ENCODE results near the gene AQP12B. TPM values are rescaled to one million over a fixed set of nuclear protein-coding genes. Genes with fewer than 3 reads are reported as not detected.

The AQP12B gene
- total RNA-seq, 2 donors from 2014 or later, result not detected

- H3K9me3 Mint-ChIP-seq, result no peaks in the 10 kb centered on the region
- no peak for DNase-seq (ENCODE audit: low spot score)
- H3K27ac Mint-ChIP-seq, result no peak overlapping the region
- no peak overlapping the region for H3K4me3 Mint-ChIP-seq
- peaks cover 5 to 7% of the 10 kb centered on the region in 2 donors for H3K4me1 Mint-ChIP-seq (ENCODE audit: low read depth in 2 of 2)
- H3K27me3 Mint-ChIP-seq, result no peaks in the 10 kb centered on the region
- no peaks in the 10 kb centered on the region for H3K36me3 Mint-ChIP-seq
- no peak for ATAC-seq
Observed at GRCh38 chr2:240642061-240642805, 40.5 kb downstream of the AQP12B start.

- H3K4me3 Mint-ChIP-seq, result no peak overlapping the region
- peaks cover 0 to 4% of the 10 kb centered on the region in 2 donors for H3K4me1 Mint-ChIP-seq (ENCODE audit: low read depth in 2 of 2)
- DNase-seq (ENCODE audit: low spot score) (no peak), ATAC-seq (no peak)
- no peaks in the 10 kb centered on the region for H3K9me3 Mint-ChIP-seq
- H3K36me3 Mint-ChIP-seq, result no peaks in the 10 kb centered on the region
- H3K27me3 Mint-ChIP-seq, result no peaks in the 10 kb centered on the region
- H3K27ac Mint-ChIP-seq, result no peak overlapping the region
Observed at GRCh38 chr2:240640939-240641338, 41.7 kb downstream of the AQP12B start.

GRCh38 chr2:240639566-240639965 is 43.1 kb downstream of the AQP12B start:
- H3K27ac Mint-ChIP-seq, result no peak overlapping the region
- no peak overlapping the region for H3K4me3 Mint-ChIP-seq
- no peak for ATAC-seq
- DNase-seq (ENCODE audit: low spot score), result no peak
- no peaks in the 10 kb centered on the region for H3K9me3 Mint-ChIP-seq
- no peaks in the 10 kb centered on the region for H3K36me3 Mint-ChIP-seq
- no peaks in the 10 kb centered on the region for H3K4me1 Mint-ChIP-seq (ENCODE audit: low read depth in 2 of 2)
- no peaks in the 10 kb centered on the region for H3K27me3 Mint-ChIP-seq

- Mint-ChIP-seq H3K27ac (no peak overlapping the region), H3K27me3 (no peaks in the 10 kb centered on the region), H3K36me3 (peaks cover 6% of the 10 kb centered on the region), H3K4me3 (no peak overlapping the region), H3K9me3 (no peaks in the 10 kb centered on the region), H3K4me1 (ENCODE audit: low read depth in 2 of 2) (no peaks in the 10 kb centered on the region)
- DNase-seq (ENCODE audit: low spot score) (no peak), ATAC-seq (no peak)
Observed at GRCh38 chr2:240638512-240639160, 44.0 kb downstream of the AQP12B start.

- no peak for DNase-seq (ENCODE audit: low spot score)
- no peaks in the 10 kb centered on the region for H3K27me3 Mint-ChIP-seq
- peak in 1 of 2 donors; percentile 7 for ATAC-seq
- H3K27ac Mint-ChIP-seq, result no peak overlapping the region
- no peaks in the 10 kb centered on the region for H3K4me1 Mint-ChIP-seq (ENCODE audit: low read depth in 2 of 2)
- peaks cover 13% of the 10 kb centered on the region for H3K36me3 Mint-ChIP-seq
- H3K4me3 Mint-ChIP-seq, result no peak overlapping the region
- H3K9me3 Mint-ChIP-seq, result peaks cover 5% of the 10 kb centered on the region
Observed at GRCh38 chr2:240637901-240638345, 44.8 kb downstream of the AQP12B start.

GRCh38 chr2:240637116-240637900 is 45.4 kb downstream of the AQP12B start:
- Mint-ChIP-seq H3K4me1 (ENCODE audit: low read depth in 2 of 2) (no peaks in the 10 kb centered on the region), H3K27ac (no peak overlapping the region), H3K27me3 (no peaks in the 10 kb centered on the region), H3K9me3 (peaks cover 5% of the 10 kb centered on the region), H3K36me3 (peaks cover 14% of the 10 kb centered on the region), H3K4me3 (no peak overlapping the region)
- ATAC-seq (peak in 1 of 2 donors; percentile 29), DNase-seq (ENCODE audit: low spot score) (no peak)

- no peaks in the 10 kb centered on the region for H3K27me3 Mint-ChIP-seq
- no peaks in the 10 kb centered on the region for H3K4me1 Mint-ChIP-seq (ENCODE audit: low read depth in 2 of 2)
- ATAC-seq, result no peak
- H3K4me3 Mint-ChIP-seq, result no peak overlapping the region
- DNase-seq (ENCODE audit: low spot score), result no peak
- peaks cover 5% of the 10 kb centered on the region for H3K9me3 Mint-ChIP-seq
- H3K36me3 Mint-ChIP-seq, result peaks cover 14% of the 10 kb centered on the region
- no peak overlapping the region for H3K27ac Mint-ChIP-seq
Observed at GRCh38 chr2:240636563-240637115, 46.0 kb downstream of the AQP12B start.

DNA sequence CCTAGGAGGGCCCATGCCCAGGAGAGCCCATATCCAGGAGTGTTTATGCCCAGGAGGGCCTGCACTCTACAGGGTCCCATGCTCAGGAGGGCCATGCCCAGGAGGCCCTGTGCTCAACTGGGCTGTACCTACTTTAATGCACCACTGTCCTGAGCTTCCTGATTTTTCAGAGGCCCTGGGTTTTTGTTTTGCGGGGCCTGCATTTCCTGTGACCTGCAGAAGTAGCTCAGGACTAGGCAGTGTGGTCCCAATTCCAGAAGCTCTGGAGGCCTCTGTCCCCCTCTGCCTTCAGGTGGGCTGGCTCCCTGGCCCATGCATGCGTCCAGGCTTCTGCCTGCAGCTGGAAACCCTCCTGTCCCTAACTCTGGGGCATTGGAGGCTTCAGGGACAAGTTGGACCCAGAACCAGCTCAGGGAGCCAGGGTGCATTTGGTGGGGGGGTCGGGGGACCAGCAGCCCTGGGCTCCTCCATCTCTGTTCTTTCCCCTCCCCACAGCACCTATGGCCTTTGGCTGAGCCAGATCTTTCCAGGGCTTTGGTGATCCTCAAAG is 46.6 kb downstream of the AQP12B start:
- no peak overlapping the region for H3K27ac Mint-ChIP-seq
- no peak overlapping the region for H3K4me3 Mint-ChIP-seq
- ATAC-seq, result peak in 1 of 2 donors; percentile 2
- H3K4me1 Mint-ChIP-seq (ENCODE audit: low read depth in 2 of 2), result no peaks in the 10 kb centered on the region
- peaks cover 5% of the 10 kb centered on the region for H3K9me3 Mint-ChIP-seq
- DNase-seq (ENCODE audit: low spot score), result no peak
- H3K27me3 Mint-ChIP-seq, result no peaks in the 10 kb centered on the region
- peaks cover 14% of the 10 kb centered on the region for H3K36me3 Mint-ChIP-seq

- ATAC-seq (peak; percentile 39 to 58), DNase-seq (ENCODE audit: low spot score) (peak; percentile 52)
- Mint-ChIP-seq H3K27ac (no peak overlapping the region), H3K9me3 (peaks cover 5% of the 10 kb centered on the region), H3K36me3 (peaks cover 14% of the 10 kb centered on the region), H3K4me3 (no peak overlapping the region), H3K27me3 (no peaks in the 10 kb centered on the region), H3K4me1 (ENCODE audit: low read depth in 2 of 2) (no peaks in the 10 kb centered on the region)
Observed at GRCh38 chr2:240635121-240635997, 47.3 kb downstream of the AQP12B start.

GRCh38 chr2:240632306-240632721 is 50.4 kb downstream of the AQP12B start:
- ATAC-seq (no peak), DNase-seq (ENCODE audit: low spot score) (no peak)
- no peaks in the 10 kb centered on the region for H3K27me3 Mint-ChIP-seq
- no peaks in the 10 kb centered on the region for H3K4me1 Mint-ChIP-seq (ENCODE audit: low read depth in 2 of 2)
- H3K27ac Mint-ChIP-seq, result no peak overlapping the region
- peaks cover 14% of the 10 kb centered on the region for H3K36me3 Mint-ChIP-seq
- H3K9me3 Mint-ChIP-seq, result peaks cover 5% of the 10 kb centered on the region
- no peak overlapping the region for H3K4me3 Mint-ChIP-seq

DNA sequence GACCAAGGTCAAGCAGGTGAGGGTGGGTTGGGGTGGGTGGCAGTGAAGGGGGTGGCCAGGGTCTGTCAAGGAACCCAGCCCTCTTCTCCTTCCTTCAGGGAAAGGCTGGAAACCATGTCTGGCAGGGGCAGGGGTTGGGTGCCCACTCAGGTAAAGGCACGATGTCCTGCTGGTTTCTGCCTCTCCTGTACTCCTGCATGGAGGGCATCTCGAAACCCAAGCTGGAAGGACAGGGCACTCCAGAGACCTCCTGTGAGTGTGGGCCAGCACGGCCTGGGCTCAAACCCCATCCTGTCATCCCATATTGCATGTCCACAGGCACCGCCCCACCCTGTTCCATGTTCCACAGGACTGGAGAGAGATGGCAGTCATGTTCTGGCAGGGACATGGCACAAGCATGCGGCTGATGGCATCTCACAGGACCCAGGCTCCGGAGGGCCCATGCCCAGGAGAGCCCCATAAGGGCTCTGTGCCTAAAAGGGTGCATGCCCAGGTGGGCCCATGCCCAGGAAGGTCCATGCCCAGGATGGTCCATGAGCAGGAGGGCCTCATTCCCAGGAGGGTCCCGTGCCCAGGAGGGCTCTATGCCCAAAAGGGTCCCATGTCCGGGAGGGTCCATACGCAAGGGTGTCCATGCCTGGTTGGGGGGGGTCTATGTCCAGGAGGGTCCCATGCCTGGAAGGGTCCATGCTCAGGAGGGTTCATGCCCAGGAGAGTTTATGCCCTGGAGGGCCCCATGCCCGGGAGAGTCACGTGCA is 51.0 kb downstream of the AQP12B start:
- DNase-seq (ENCODE audit: low spot score), result peak; percentile 38
- H3K4me3 Mint-ChIP-seq, result no peak overlapping the region
- no peak overlapping the region for H3K27ac Mint-ChIP-seq

DNA sequence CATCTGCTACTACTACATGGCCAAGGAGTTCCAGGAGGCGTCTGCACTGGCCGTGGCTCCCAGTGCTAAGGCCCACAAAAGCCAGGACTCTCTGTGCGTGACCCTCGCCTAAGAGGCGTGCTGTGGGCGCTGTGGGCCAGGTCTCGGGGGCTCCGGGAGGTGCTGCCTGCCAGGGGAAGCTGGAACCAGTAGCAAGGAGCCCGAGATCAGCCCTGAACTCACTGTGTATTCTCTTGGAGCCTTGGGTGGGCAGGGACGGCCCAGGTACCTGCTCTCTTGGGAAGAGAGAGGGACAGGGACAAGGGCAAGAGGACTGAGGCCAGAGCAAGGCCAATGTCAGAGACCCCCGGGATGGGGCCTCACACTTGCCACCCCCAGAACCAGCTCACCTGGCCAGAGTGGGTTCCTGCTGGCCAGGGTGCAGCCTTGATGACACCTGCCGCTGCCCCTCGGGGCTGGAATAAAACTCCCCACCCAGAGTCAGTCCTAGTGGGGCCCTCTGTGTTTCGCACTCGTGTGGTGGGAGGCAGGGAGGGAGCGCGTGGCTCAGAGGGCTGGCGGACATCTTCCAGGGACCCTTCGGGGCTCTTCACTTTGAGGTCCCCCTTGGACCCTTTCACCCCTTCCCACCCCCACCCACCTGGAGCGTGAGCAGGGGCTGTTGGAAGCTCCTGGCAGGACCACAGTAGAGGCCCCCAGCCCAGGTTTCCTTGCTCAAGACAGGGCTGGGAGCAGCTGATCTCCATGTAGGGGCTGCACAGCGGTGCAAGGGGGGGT is 51.7 kb downstream of the AQP12B start:
- DNase-seq (ENCODE audit: low spot score) (peak; percentile 53), ATAC-seq (no peak)
- no peaks in the 10 kb centered on the region for H3K4me1 Mint-ChIP-seq (ENCODE audit: low read depth in 2 of 2)
- H3K9me3 Mint-ChIP-seq, result peaks cover 5% of the 10 kb centered on the region
- no peak overlapping the region for H3K27ac Mint-ChIP-seq
- H3K36me3 Mint-ChIP-seq, result peaks cover 14% of the 10 kb centered on the region
- no peaks in the 10 kb centered on the region for H3K27me3 Mint-ChIP-seq
- no peak overlapping the region for H3K4me3 Mint-ChIP-seq

More for the DNA sequence above, 51.0 kb downstream of the AQP12B start:
- no peaks in the 10 kb centered on the region for H3K4me1 Mint-ChIP-seq (ENCODE audit: low read depth in 2 of 2)
- no peak for ATAC-seq
- H3K27me3 Mint-ChIP-seq, result no peaks in the 10 kb centered on the region
- H3K9me3 Mint-ChIP-seq, result peaks cover 5% of the 10 kb centered on the region
- H3K36me3 Mint-ChIP-seq, result peaks cover 14% of the 10 kb centered on the region

All from natural killer cell treated with Interleukin-12 subunit alpha and Interleukin-12 subunit beta and Interleukin-15 and Interleukin-18, amount 100 ng/mL, for 72 hours (primary cell).